HCT116 (cell line): ENCODE data around the gene DUXA. TPM values are rescaled to one million over a fixed set of nuclear protein-coding genes. Genes with fewer than 3 reads are reported as not detected.
A peak's percentile ranks its signal among the peaks of the same experiment; 100 is the strongest.

Experiments used
- ATAC-seq: fragments of 200-7000 bp; cut with Tn5 transposase; 2 replicates; pipeline ENCODE4 v1.9.1; 2020; ENCODE audit warnings: mild to moderate bottlenecking, moderate library complexity
- BruUV-seq: library from RNA; stranded (reverse); fragments of 400-500 nt; replicated peaks from 2 replicates; lab custom pipeline; 2021; lab: Mats Ljungman, UMichigan
- CTCF ChIA-PET: fragments of 300-600 bp; sonication (Branson Sonifier 250); formaldehyde crosslinking; loops from one replicate; lab custom pipeline; 2021; ENCODE audit warnings: antibody characterized with exemption; lab: Charles Lee
- POLR2A ChIA-PET: fragments of 300-600, 350-600 bp; sonication (Branson Sonifier 250); formaldehyde crosslinking; loops from one replicate; lab custom pipeline; 2021; ENCODE audit warnings: antibody characterized with exemption; lab: Charles Lee
- RAD21 ChIA-PET, 2 experiments: fragments of 300-600 bp; sonication (Branson Sonifier 250); formaldehyde crosslinking; loops; one replicate each; lab custom pipeline; 2023; ENCODE audit warnings: low total read pairs in 2 of 2; ENCODE audit not compliant: uncharacterized antibody in 2 of 2, unreplicated experiment in 2 of 2, low non-redundant PET in 1 of 2; lab: Charles Lee
- DNase-seq: peaks from one replicate; pipeline ENCODE4 v3.0.0-alpha.2; 2010; ENCODE audit warnings: low read depth, low spot score
- H2AFZ ChIP-seq: fragments of 200-600 bp; shearing (Covaris generic), sonication (generic); 2 replicates; pipeline ENCODE4 v1.6.1; 2017; ENCODE audit warnings: low read depth, mixed run types, mixed read lengths, antibody characterized with exemption, low read length; ENCODE audit not compliant: poor library complexity, severe bottlenecking
- H3K27ac ChIP-seq: 2 replicates; pipeline ENCODE4 v1.5.1; 2012; ENCODE audit warnings: low read depth, low read length
- H3K27me3 ChIP-seq: fragments of 200-600 bp; sonication (generic); 2 replicates; pipeline ENCODE4 v1.6.1; 2016; ENCODE audit warnings: mixed run types, low read length, mixed read lengths; ENCODE audit not compliant: insufficient read depth
- H3K36me3 ChIP-seq, 2 experiments: fragments of 200-500 bp in 1 of 2; fragments of 200-600 bp in 1 of 2; sonication (Bioruptor generic) in 1 of 2; sonication (generic) in 1 of 2; 2 replicates each; pipeline versions ENCODE4 v1.5.1 to v1.6.1; 2014 to 2016; ENCODE audit warnings: low read length in 2 of 2, inconsistent platforms in 1 of 2, mixed read lengths in 1 of 2, mixed run types in 1 of 2; ENCODE audit not compliant: insufficient read depth in 2 of 2, control insufficient read depth in 1 of 2
- H3K4me1 ChIP-seq, 2 experiments: fragments of 200-600 bp in 1 of 2; sonication (generic) in 1 of 2; 2 replicates each; pipeline versions ENCODE4 v1.5.1 to v1.6.1; 2012 to 2017; ENCODE audit warnings: low read length in 2 of 2, inconsistent platforms in 1 of 2, mild to moderate bottlenecking in 1 of 2, mixed read lengths in 1 of 2, mixed run types in 1 of 2, moderate library complexity in 1 of 2; ENCODE audit not compliant: insufficient read depth in 2 of 2, control insufficient read depth in 1 of 2
- H3K4me2 ChIP-seq: fragments of 200-600 bp; sonication (generic); 2 replicates; pipeline ENCODE4 v1.6.1; 2017; ENCODE audit warnings: mixed run types, low read length, mixed read lengths
- H3K4me3 ChIP-seq, 2 experiments: fragments of 200-600 bp in 1 of 2; sonication (generic) in 1 of 2; replicated peaks in 1 of 2; 2 replicates each; pipeline ENCODE4 v1.5.1; 2011 to 2016; ENCODE audit warnings: low read length in 2 of 2, control low read depth in 1 of 2, low read depth in 1 of 2, mild to moderate bottlenecking in 1 of 2, mixed read lengths in 1 of 2, mixed run types in 1 of 2
- H3K79me2 ChIP-seq: fragments of 200-600 bp; sonication (generic); 2 replicates; pipeline ENCODE4 v1.6.1; 2017; ENCODE audit warnings: mild to moderate bottlenecking, mixed run types, low read length, moderate library complexity, mixed read lengths; ENCODE audit not compliant: insufficient read depth
- H3K9ac ChIP-seq: fragments of 200-600 bp; sonication (generic); 2 replicates; pipeline ENCODE4 v1.6.1; 2016; ENCODE audit warnings: low read length, mixed read lengths
- H3K9me2 ChIP-seq: fragments of 200-600 bp; sonication (generic), shearing (Covaris generic); 2 replicates; pipeline ENCODE4 v1.6.1; 2017; ENCODE audit warnings: mixed run types, mild to moderate bottlenecking, moderate library complexity; ENCODE audit not compliant: insufficient read depth
- H3K9me3 ChIP-seq, 2 experiments: fragments of 200-500 bp in 1 of 2; fragments of 200-600 bp in 1 of 2; sonication (Bioruptor generic) in 1 of 2; sonication (generic) in 1 of 2; 2 replicates each; pipeline ENCODE4 v1.6.1; 2014 to 2017; ENCODE audit warnings: low read length in 2 of 2, mixed read lengths in 2 of 2, inconsistent platforms in 1 of 2, low read depth in 1 of 2, mild to moderate bottlenecking in 1 of 2, mixed run types in 1 of 2, moderate library complexity in 1 of 2; ENCODE audit not compliant: control insufficient read depth in 1 of 2, insufficient read depth in 1 of 2
- H4K20me1 ChIP-seq: fragments of 200-600 bp; sonication (generic), shearing (Covaris generic); 2 replicates; pipeline ENCODE4 v1.6.1; 2017; ENCODE audit warnings: mixed run types, mild to moderate bottlenecking, moderate library complexity; ENCODE audit not compliant: insufficient read depth
- ATF3 ChIP-seq: IDR thresholded peaks from 2 replicates; pipeline ENCODE4 v1.6.1; 2012
- JUND ChIP-seq: IDR thresholded peaks from 2 replicates; pipeline ENCODE4 v1.6.1; 2012
- POLR2AphosphoS5 ChIP-seq: IDR thresholded peaks from 2 replicates; pipeline ENCODE4 v1.6.1; 2011; ENCODE audit warnings: mild to moderate bottlenecking, low read depth, low read length, moderate library complexity
- SP1 ChIP-seq: IDR thresholded peaks from 2 replicates; pipeline ENCODE4 v1.6.1; 2012; ENCODE audit warnings: low read depth
- ZFX ChIP-seq: fragments of 450-650 bp; IDR thresholded peaks from 2 replicates; pipeline ENCODE4 v1.6.1; 2017
- intact Hi-C: fragments of 100-400 bp; cut with micrococcal nuclease; formaldehyde crosslinking; loops from 2 replicates; pipeline ENCODE4 v1.10.0; 2022
- total RNA-seq: library from RNA; stranded (reverse); gene quantifications from one replicate; pipeline ENCODE4 v1.2.1, GENCODE V29; 2021; ENCODE audit not compliant: unreplicated experiment
- TF ChIP-seq, protein P1 (sequence below): IDR thresholded peaks from 2 replicates; pipeline ENCODE4 v1.6.1; 2012; ENCODE audit warnings: low read depth
- TF ChIP-seq, protein P2 (sequence below): IDR thresholded peaks from 2 replicates; pipeline ENCODE4 v1.6.1; 2011; ENCODE audit warnings: mild to moderate bottlenecking, low read length, moderate library complexity; ENCODE audit not compliant: insufficient replicate concordance; ENCODE audit errors: extremely low read depth

Gene DUXA
- total RNA-seq, 1 experiment from 2014 or later = not detected

GRCh38 chr19:57190301-57190700 is 23.0 kb upstream of the DUXA start:
- ATAC-seq (no peak), DNase-seq (no peak)
- Histone ChIP-seq H3K36me3 (peaks cover 16 to 21% of the 10 kb centered on the region in 2 experiments), H3K9ac (no peak overlapping the region), H4K20me1 (no peaks in the 10 kb centered on the region), H3K4me2 (no peak overlapping the region), H3K9me2 (no peaks in the 10 kb centered on the region), H3K4me1 (peaks cover 4 to 18% of the 10 kb centered on the region in 2 experiments; a peak in 2 of 4 replicates), H3K27ac (0 out of 2 replicates have a peak overlapping the region, but pooled peaks have one; percentile 81), H3K9me3 (peaks cover 0 to 8% of the 10 kb centered on the region in 2 experiments; a peak in 1 of 4 replicates), H2AFZ (no peak overlapping the region), H3K4me3 (peak overlapping the region in 1 of 2 experiments; percentile 15; a peak in 1 of 4 replicates), H3K79me2 (peaks cover 31% of the 10 kb centered on the region), H3K27me3 (no peaks in the 10 kb centered on the region)
- intact Hi-C loops = no loop called here
- RAD21 ChIA-PET = no interaction called here
- CTCF ChIA-PET = no interaction called here
- POLR2A ChIA-PET = no interaction called here
- BruUV-seq = no TSS peak
- no peak for TF ChIP-seq SP1

- no peaks in the 10 kb centered on the region for H3K9me2 ChIP-seq
- no peak overlapping the region for H2AFZ ChIP-seq
- H3K27me3 ChIP-seq = no peaks in the 10 kb centered on the region
- CTCF ChIA-PET = no interaction called here
- TF ChIP-seq, protein P1, sequence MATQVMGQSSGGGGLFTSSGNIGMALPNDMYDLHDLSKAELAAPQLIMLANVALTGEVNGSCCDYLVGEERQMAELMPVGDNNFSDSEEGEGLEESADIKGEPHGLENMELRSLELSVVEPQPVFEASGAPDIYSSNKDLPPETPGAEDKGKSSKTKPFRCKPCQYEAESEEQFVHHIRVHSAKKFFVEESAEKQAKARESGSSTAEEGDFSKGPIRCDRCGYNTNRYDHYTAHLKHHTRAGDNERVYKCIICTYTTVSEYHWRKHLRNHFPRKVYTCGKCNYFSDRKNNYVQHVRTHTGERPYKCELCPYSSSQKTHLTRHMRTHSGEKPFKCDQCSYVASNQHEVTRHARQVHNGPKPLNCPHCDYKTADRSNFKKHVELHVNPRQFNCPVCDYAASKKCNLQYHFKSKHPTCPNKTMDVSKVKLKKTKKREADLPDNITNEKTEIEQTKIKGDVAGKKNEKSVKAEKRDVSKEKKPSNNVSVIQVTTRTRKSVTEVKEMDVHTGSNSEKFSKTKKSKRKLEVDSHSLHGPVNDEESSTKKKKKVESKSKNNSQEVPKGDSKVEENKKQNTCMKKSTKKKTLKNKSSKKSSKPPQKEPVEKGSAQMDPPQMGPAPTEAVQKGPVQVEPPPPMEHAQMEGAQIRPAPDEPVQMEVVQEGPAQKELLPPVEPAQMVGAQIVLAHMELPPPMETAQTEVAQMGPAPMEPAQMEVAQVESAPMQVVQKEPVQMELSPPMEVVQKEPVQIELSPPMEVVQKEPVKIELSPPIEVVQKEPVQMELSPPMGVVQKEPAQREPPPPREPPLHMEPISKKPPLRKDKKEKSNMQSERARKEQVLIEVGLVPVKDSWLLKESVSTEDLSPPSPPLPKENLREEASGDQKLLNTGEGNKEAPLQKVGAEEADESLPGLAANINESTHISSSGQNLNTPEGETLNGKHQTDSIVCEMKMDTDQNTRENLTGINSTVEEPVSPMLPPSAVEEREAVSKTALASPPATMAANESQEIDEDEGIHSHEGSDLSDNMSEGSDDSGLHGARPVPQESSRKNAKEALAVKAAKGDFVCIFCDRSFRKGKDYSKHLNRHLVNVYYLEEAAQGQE = no peak
- no peak for TF ChIP-seq ATF3
- no peak for TF ChIP-seq POLR2AphosphoS5
- TF ChIP-seq JUND = no peak
- TF ChIP-seq, protein P2, sequence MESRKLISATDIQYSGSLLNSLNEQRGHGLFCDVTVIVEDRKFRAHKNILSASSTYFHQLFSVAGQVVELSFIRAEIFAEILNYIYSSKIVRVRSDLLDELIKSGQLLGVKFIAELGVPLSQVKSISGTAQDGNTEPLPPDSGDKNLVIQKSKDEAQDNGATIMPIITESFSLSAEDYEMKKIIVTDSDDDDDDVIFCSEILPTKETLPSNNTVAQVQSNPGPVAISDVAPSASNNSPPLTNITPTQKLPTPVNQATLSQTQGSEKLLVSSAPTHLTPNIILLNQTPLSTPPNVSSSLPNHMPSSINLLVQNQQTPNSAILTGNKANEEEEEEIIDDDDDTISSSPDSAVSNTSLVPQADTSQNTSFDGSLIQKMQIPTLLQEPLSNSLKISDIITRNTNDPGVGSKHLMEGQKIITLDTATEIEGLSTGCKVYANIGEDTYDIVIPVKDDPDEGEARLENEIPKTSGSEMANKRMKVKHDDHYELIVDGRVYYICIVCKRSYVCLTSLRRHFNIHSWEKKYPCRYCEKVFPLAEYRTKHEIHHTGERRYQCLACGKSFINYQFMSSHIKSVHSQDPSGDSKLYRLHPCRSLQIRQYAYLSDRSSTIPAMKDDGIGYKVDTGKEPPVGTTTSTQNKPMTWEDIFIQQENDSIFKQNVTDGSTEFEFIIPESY = no peak
- no peak for TF ChIP-seq ZFX
- TF ChIP-seq, all 23 proteins: peak for 0
- Histone ChIP-seq H3K36me3 (no peaks in the 10 kb centered on the region), H3K4me1 (no peaks in the 10 kb centered on the region), H3K79me2 (no peaks in the 10 kb centered on the region), H3K27ac (no peak overlapping the region), H3K9ac (no peak overlapping the region), H3K9me3 (peaks cover 0 to 6% of the 10 kb centered on the region in 2 experiments; a peak in 1 of 4 replicates), H3K4me2 (no peak overlapping the region), H3K4me3 (no peak overlapping the region), H4K20me1 (no peaks in the 10 kb centered on the region)
- no peak for DNase-seq
- no peak for ATAC-seq
- ChIA-PET POLR2A (no interaction called here), RAD21 (no interaction called here)
- BruUV-seq = no TSS peak
- intact Hi-C loops = no loop called here
Measured at GRCh38 chr19:57171551-57172081, 4.3 kb upstream of the DUXA start.
